Measurements from ENCODE around the gene ACTC1.

- no peak for TF ChIP-seq CTCF (IDR thresholded peaks at IDR 0.05)
- TF ChIP-seq POLR2A (IDR thresholded peaks at IDR 0.05): no peak
These were observed 4.1 kb upstream of the ACTC1 start for GRCh38 chr15:34799149-34800101.

All from esophagus squamous epithelium (tissue), 4 donors.